DMS114 treated with DMSO at 0.1 percent for 48 hours (cell line): Measurements from ENCODE around the gene CHCHD10.

Experiments
- DNase-seq: peaks from one replicate; lab custom pipeline; 2025; ENCODE audit not compliant: unreplicated experiment; lab: John Stamatoyannopoulos, UW

CHCHD10 gene

GRCh38 chr22:23773483-23774113, 5.8 kb upstream of the CHCHD10 start:
- DNase-seq = no peak

- DNase-seq = no peak
Measured at GRCh38 chr22:23772649-23773473, 5.1 kb upstream of the CHCHD10 start, which contains the start of gene MMP11. Gene MMP11 (plus strand): TSS chr22:23772849. CDS start chr22:23772871, 22 bp downstream.

DNA sequence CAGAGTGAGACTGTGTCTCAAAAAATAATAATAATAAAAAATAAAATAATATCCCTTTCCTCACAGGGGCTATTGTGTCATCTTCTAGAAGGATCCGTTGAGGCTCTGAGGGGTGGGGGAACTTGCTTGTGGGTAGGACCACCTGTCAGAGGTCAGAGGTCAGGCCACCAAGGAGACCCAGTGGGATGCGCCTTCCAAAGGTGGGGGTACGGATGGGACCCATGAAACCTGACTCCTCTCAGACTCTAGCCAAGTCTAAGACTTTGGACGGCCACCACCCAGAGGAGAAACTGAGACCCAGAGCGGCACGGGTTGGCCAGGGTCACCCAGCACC, 4.5 kb upstream of the CHCHD10 start:
- DNase-seq = no peak

DNA sequence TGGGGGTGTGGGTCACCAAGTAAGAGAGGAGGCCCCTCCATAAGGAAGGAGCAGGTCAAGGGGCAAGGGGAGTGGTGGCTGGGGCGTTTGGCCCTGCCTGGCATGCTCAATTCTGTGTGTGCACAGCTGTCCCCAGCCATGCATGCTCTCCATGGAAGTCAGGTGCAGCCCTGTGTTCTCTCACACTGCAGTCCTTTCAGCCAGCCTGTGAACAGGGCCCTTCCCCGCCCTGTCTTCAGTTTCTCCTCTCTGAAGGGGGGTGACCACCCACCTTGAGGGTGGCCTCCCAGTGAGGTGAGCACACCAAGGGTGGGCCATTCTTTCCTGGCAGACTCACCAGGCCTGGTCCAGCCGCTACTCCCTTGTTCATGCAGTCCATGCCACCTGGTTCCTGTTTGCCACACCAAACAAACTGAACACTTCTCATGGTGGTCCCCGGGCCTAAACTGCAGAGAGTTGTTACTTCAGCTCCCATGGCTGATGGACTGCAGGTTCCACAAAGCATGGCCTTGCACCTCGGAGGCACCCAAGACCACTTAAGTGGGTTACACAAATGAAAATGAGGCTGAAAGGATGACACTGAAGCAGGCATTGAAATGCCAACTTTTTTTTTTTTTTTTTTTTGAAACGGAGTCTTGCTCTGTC, 1.7 kb upstream of the CHCHD10 start:
- DNase-seq = no peak

DNA sequence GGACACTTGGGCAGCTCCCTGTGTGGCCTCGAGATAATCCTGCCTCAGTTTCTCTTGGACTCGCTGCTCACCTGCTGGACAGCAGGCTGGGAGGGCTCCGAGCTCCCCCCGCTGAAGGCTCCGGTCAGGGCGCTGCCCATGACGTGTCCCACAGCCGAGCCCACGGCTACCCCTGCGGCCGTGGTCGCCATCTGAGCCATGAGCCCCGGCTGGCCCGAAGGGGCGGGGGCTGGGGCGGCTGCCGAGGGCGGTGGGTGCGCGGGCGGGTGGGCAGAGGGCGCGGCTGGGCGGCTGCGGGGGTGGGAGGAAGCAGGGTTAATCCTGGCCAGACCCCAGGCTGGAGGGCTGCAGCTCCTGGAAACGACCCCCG, 484 bp downstream of the CHCHD10 start:
- DNase-seq = no peak

DNA sequence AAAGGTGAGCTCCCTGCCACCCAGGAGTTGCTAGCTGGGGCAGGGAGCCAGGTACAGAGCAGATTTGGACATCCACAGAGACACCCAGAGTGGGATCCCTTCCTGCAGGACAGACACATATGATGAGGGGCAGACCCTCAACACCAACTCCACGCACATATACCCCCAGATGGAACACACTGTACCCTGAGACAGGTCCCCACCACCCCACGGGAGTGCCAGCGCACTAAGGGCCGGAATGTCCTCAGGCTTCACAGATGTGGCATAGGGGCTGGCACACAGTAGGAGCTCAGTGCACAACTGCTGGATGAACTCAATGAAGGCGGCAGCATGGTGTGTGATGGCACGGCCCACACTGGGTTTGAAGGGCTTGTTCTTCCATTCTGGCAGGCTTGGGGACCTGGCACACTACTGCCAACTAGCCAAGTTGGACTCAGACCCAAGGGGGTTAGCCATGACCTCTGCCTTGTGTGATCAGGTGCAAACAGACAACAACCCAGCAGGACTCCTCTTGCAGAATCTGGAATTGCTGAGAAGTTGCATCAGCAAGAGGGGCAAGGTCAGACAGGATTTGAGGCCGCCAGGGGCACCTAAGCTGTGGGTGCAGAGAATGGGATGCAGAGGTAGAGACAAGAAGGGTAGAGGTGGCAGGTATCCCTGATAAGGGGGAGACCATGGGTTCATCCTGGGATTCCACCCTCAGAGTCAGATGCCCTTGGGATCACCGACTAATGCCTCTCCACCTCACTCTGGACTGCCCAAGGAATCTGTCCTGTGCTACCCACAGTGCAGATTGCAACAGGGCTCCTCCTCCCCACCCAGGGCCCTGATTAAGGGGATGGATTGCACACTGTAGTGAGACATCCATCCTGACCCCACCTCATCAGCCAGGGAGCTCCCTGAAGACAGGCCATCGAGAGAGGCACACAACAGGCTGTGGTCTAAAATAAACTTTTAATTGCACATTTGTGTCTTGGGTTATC, 2.6 kb downstream of the CHCHD10 start:
- DNase-seq = no peak

DNA sequence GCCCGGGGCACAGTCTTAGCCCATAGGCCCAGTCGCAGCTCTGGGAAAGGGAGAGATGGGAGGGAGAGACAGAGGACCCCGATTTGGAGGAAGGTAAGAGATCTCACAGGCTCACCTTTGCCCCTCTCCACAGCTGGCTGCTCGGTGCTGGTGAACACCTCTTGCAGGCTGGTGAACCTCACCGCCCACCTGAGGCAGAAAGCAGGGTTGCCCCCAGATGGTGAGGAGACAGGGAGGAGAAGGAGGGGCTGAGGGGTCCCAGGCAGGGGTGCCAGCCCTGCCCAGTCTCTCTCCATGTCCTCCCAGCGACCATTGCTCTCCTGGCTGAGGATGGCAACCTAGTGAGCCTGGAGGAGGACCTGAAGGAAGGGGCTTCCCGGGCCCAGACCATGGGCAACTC, 3.8 kb downstream of the CHCHD10 start:
- no peak for DNase-seq

GRCh38 chr22:23763579-23763945, 4.2 kb downstream of the CHCHD10 start:
- DNase-seq = no peak

GRCh38 chr22:23762842-23763578, 4.8 kb downstream of the CHCHD10 start, which contains the start of gene C22orf15:
Gene C22orf15 (plus strand): TSS chr22:23762990. CDS start chr22:23763307, 317 bp downstream.
- no peak for DNase-seq

- DNase-seq = no peak
Measured at GRCh38 chr22:23760056-23760455, 7.7 kb downstream of the CHCHD10 start.

DNA sequence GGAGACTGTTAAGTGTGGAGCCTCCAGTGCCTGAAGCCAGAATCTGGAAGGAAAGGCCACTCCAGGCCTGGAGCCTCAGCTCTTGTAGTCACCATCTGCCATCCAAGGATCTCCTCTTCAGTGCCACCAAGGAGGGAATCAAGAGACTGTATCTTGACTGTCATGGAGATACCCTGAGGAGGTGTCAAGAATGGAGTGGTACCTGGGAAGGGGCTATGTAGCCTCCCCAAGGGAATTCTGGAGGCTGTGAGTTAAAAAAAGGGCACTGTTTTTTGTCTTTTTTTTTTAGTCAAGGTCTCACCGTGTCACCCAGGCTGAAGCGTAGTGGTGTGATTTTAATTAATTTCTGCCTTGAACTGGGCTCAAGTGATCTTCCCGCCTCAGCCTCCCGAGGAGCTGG, 8.2 kb downstream of the CHCHD10 start:
- DNase-seq = no peak

- DNase-seq = no peak
Measured at GRCh38 chr22:23756891-23757290, 10.9 kb downstream of the CHCHD10 start.

DNA sequence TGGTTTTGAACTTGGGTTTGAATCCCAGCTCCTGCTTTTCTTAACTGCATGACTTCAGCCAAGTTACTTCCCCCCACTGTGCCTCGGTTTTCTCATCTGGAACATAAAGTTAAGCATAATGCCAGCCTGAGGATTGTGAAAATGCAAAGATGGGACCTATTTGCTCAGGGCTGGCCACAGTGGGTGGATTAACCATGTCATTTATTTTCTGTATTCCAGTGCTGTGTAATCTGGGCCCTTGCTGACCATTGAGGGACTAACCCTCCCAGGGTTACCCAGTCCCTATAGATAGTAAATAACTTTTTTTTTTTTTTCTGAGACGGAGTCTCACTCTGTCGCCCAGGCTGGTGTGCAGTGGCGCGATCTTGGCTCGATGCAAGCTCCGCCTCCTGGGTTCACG, 12.1 kb downstream of the CHCHD10 start:
- DNase-seq = no peak

- DNase-seq = no peak
Measured at GRCh38 chr22:23754980-23755636, 12.7 kb downstream of the CHCHD10 start.

GRCh38 chr22:23754220-23754919, 13.4 kb downstream of the CHCHD10 start, which contains the start of gene VPREB3:
Gene VPREB3 (minus strand): TSS chr22:23754425. CDS start chr22:23754363, 62 bp downstream.
- DNase-seq = no peak

- no peak for DNase-seq
Measured at GRCh38 chr22:23753385-23753784, 14.4 kb downstream of the CHCHD10 start.

DNA sequence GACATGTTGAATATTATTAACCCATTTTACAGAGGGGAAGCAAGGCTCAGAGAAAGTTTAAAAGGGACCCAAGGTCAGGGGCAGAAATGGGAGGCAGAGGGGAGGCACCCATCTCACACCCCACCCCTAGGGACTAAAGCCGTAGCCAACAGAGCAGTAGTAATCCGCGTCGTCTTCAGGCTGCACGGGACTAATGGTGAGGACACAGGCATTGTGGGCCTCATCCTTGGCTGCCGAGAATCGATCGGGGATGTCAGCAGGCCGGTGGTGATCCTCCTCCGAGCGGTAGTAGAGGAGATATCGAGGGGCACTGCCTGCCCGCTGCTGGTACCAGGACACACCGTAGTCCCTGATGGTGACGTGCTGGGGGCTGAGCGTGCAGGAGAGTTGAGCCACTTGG, 15.0 kb downstream of the CHCHD10 start:
- no peak for DNase-seq

- no peak for DNase-seq
Measured at GRCh38 chr22:23752090-23752691, 15.6 kb downstream of the CHCHD10 start.
